Measurements from ENCODE around the gene CEACAM5.
"Not testable (repeated sequence)": the region's sequence is repeated elsewhere in the genome, so short reads cannot be mapped to it uniquely, and the experiment has no call there.

Gene CEACAM5

DNA sequence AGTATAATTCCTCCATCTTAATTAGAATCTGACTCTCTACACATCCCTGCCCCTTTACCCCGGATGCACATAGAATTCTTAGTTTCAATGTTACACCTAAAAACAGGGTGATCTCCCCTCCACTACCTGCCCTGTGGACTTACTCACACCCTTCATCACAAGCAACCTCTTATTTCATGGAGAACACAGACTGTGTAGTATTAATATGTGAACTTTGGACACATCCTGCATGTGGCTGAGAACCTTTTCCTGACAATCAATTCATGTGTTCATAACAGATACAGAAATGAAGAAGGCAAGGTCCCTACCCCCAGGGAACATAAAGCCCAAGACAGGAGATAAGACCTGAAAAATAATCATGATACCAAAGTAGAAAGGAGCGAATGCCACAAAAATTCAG lies 58.7 kb downstream of the CEACAM5 start:
- H3K27me3 Mint-ChIP-seq (ENCODE audit: low read depth, poor library complexity): peaks cover 6% of the 10 kb centered on the region
- no peaks in the 10 kb centered on the region for H3K36me3 Mint-ChIP-seq (ENCODE audit: low read depth)
- H3K4me1 Mint-ChIP-seq: no peaks in the 10 kb centered on the region
- H3K4me3 Mint-ChIP-seq: no peak overlapping the region
- no peak for DNase-seq
- peaks cover 62% of the 10 kb centered on the region for H3K9me3 Mint-ChIP-seq
- TF ChIP-seq, protein P1, sequence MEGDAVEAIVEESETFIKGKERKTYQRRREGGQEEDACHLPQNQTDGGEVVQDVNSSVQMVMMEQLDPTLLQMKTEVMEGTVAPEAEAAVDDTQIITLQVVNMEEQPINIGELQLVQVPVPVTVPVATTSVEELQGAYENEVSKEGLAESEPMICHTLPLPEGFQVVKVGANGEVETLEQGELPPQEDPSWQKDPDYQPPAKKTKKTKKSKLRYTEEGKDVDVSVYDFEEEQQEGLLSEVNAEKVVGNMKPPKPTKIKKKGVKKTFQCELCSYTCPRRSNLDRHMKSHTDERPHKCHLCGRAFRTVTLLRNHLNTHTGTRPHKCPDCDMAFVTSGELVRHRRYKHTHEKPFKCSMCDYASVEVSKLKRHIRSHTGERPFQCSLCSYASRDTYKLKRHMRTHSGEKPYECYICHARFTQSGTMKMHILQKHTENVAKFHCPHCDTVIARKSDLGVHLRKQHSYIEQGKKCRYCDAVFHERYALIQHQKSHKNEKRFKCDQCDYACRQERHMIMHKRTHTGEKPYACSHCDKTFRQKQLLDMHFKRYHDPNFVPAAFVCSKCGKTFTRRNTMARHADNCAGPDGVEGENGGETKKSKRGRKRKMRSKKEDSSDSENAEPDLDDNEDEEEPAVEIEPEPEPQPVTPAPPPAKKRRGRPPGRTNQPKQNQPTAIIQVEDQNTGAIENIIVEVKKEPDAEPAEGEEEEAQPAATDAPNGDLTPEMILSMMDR (IDR thresholded peaks at IDR 0.05): no peak
- no peak overlapping the region for H3K27ac Mint-ChIP-seq

- H3K9me3 Mint-ChIP-seq: peaks cover 60% of the 10 kb centered on the region
- H3K36me3 Mint-ChIP-seq (ENCODE audit: low read depth); H3K4me3 Mint-ChIP-seq; H3K27me3 Mint-ChIP-seq (ENCODE audit: low read depth, poor library complexity); H3K27ac Mint-ChIP-seq; H3K4me1 Mint-ChIP-seq; DNase-seq: not testable (repeated sequence)
These were observed 59.7 kb downstream of the CEACAM5 start for GRCh38 chr19:41768105-41768504.

- no peak for DNase-seq
- no peaks in the 10 kb centered on the region for H3K36me3 Mint-ChIP-seq (ENCODE audit: low read depth)
- H3K4me3 Mint-ChIP-seq: no peak overlapping the region
- TF ChIP-seq, protein P1 (IDR thresholded peaks at IDR 0.05): no peak
- no peak overlapping the region for H3K27ac Mint-ChIP-seq
- peaks cover 65% of the 10 kb centered on the region for H3K9me3 Mint-ChIP-seq
- H3K4me1 Mint-ChIP-seq: no peaks in the 10 kb centered on the region
- H3K27me3 Mint-ChIP-seq (ENCODE audit: low read depth, poor library complexity): no peaks in the 10 kb centered on the region
These were observed 61.2 kb downstream of the CEACAM5 start for GRCh38 chr19:41769608-41770007.

DNA sequence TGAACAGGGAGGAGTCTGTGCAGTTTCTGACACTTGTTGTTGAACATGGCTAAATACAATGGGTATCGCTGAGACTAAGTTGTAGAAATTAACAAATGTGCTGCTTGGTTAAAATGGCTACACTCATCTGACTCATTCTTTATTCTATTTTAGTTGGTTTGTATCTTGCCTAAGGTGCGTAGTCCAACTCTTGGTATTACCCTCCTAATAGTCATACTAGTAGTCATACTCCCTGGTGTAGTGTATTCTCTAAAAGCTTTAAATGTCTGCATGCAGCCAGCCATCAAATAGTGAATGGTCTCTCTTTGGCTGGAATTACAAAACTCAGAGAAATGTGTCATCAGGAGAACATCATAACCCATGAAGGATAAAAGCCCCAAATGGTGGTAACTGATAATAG lies 63.0 kb downstream of the CEACAM5 start:
- TF ChIP-seq, protein P1 (IDR thresholded peaks at IDR 0.05): no peak
- Mint-ChIP-seq H3K4me3 (no peak overlapping the region), H3K9me3 (peaks cover 65% of the 10 kb centered on the region), H3K27me3 (ENCODE audit: low read depth, poor library complexity) (peaks cover under 1% of the 10 kb centered on the region), H3K4me1 (no peaks in the 10 kb centered on the region), H3K36me3 (ENCODE audit: low read depth) (no peaks in the 10 kb centered on the region), H3K27ac (no peak overlapping the region)
- no peak for DNase-seq

DNA sequence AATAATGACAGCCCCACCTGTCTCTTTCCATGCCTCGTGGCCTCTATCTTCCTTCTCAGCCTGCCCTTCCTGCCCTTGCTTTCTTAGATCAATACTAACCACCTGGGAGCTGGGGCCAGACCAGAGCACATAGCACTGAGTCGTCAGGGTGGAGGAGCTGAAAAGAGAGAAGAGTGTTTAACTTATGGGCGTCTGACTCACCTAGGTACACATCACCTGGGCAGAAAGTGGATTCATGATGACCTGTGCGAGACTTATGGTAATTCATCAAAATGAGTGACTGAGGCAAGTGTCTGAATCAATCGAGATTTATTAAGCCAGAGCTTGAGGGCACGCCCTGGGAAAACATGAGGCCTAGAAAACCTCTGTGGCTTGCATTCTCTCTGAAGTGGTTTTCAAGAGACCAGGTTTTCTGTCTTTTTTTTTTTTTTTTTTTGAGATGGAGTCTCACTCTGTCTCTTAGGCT lies 66.1 kb downstream of the CEACAM5 start:
- TF ChIP-seq, protein P1 (IDR thresholded peaks at IDR 0.05): no peak
- no peaks in the 10 kb centered on the region for H3K4me1 Mint-ChIP-seq
- H3K27me3 Mint-ChIP-seq (ENCODE audit: low read depth, poor library complexity): peaks cover 6% of the 10 kb centered on the region
- no peaks in the 10 kb centered on the region for H3K36me3 Mint-ChIP-seq (ENCODE audit: low read depth)
- H3K4me3 Mint-ChIP-seq: no peak overlapping the region
- peaks cover 69% of the 10 kb centered on the region for H3K9me3 Mint-ChIP-seq
- H3K27ac Mint-ChIP-seq: no peak overlapping the region
- no peak for DNase-seq

GRCh38 chr19:41776700-41777099 lies 68.3 kb downstream of the CEACAM5 start:
- DNase-seq: no peak
- H3K4me1 Mint-ChIP-seq: no peaks in the 10 kb centered on the region

More at GRCh38 chr19:41776700-41777099, 68.3 kb downstream of the CEACAM5 start:
- Mint-ChIP-seq H3K27ac (no peak overlapping the region), H3K27me3 (ENCODE audit: low read depth, poor library complexity) (peaks cover 6% of the 10 kb centered on the region), H3K9me3 (peaks cover 72% of the 10 kb centered on the region), H3K36me3 (ENCODE audit: low read depth) (no peaks in the 10 kb centered on the region), H3K4me3 (no peak overlapping the region)
- TF ChIP-seq, protein P1 (IDR thresholded peaks at IDR 0.05): no peak
